Pancreas (tissue), 10 donors: Measurements from ENCODE around the gene GPATCH4. TPM values are rescaled to one million over a fixed set of nuclear protein-coding genes. Genes with fewer than 3 reads are reported as not detected.

Experiments used
- ATAC-seq, 4 donors: fragments of 200-7000 bp; cut with Tn5 transposase; one replicate each; pipeline versions ENCODE4 v1.8.0 to v1.9.1; 2020; ENCODE audit warnings: mild to moderate bottlenecking in 4 of 4, moderate library complexity in 4 of 4
- DNase-seq, 6 donors: peaks; one replicate each; pipeline ENCODE4 v3.0.0-alpha.2; 2020
- FAIRE-seq: peaks from 2 replicates; lab custom pipeline; 2012; peaks lifted over from hg19 to GRCh38; lab: Jason Lieb, UNC
- H3K27ac ChIP-seq, 4 donors: fragments of 200-600 bp; sonication (generic); 1 replicate in 3 of 4; 2 replicates in 1 of 4; pipeline versions ENCODE4 v1.5.0 to v1.8.0; 2020
- H3K27me3 ChIP-seq, 4 donors: fragments of 200-600 bp; one replicate each; pipeline ENCODE4 v1.8.0; 2021
- H3K36me3 ChIP-seq, 3 donors: fragments of 200-600 bp; sonication (generic) in 1 of 3; one replicate each; pipeline versions ENCODE4 v1.5.0 to v1.8.0; 2020 to 2021
- H3K4me1 ChIP-seq, 3 donors: fragments of 200-600 bp; one replicate each; pipeline ENCODE4 v1.8.0; 2021
- H3K4me3 ChIP-seq, 4 donors: fragments of 200-600 bp; sonication (generic) in 2 of 4; one replicate each; pipeline versions ENCODE4 v1.5.0 to v1.8.0; 2020 to 2021
- H3K9me3 ChIP-seq, 4 donors: fragments of 200-600 bp; one replicate each; pipeline ENCODE4 v1.8.0; 2021
- CTCF ChIP-seq, 4 donors: fragments of 200-600 bp; sonication (generic) in 3 of 4; IDR thresholded peaks; one replicate each; pipeline versions ENCODE4 v1.5.0 to v1.8.0; 2021; ENCODE audit warnings: antibody characterized with exemption in 4 of 4
- WGBS, 2 donors: extraction: QIAGEN DNeasy Blood & Tissue Kit; methylation state at CpG; one replicate each; pipeline ENCODE4 v1.1.7; 2013; 5-methylcytosine and 5-hydroxymethylcytosine counted together
- intact Hi-C, 3 donors: fragments of 100-400 bp; cut with DNase I; formaldehyde crosslinking; loops; one replicate each; pipeline versions ENCODE4 v1.11.1 to v1.14.2; 2022
- polyA plus RNA-seq, 2 donors: library from polyadenylated mRNA; stranded (reverse); fragments of 200-250 nt; gene quantifications; one replicate each; pipeline ENCODE4 v1.2.3, GENCODE V29; 2013
- total RNA-seq, 6 donors: library from RNA; stranded (reverse); fragmentation: NEBNext Ultra II Directional in 4 of 6; extraction: Animal tissue kit (Norgen Biotek cat#: 25700) in 4 of 6; gene quantifications; one replicate each; pipeline versions ENCODE4 v1.2.1 to v1.2.4, GENCODE V29; 2021 to 2023
- donor health status: healthy with polysubstance abuse.
- donor health status: DM: no; HTN: no; CAD: no; lungs with moderate emphysema.
- donor health status: DM: no; HTN: no; CAD: no.
- donor health status: control.
- donor health status: control.
- donor health status: Bipolar disorder and iron deficiency.
- donor health status: DM: yes; HTN: yes; CAD: no.
- donor health status: DM: no; HTN: no; CAD: no.
- donor health status: DM: no; HTN: no; CAD: no.
- donor health status: DM: yes; HTN: yes; CAD: no.

GPATCH4 gene
- total and polyA plus RNA-seq, 8 donors = 6.4 to 16.9 (median 13.2) TPM

GRCh38 chr1:156627313-156627880 is 26.1 kb upstream of the GPATCH4 start:
- H3K27ac ChIP-seq = no peak overlapping the region
- peak; percentile 24 to 50 (median 44) for TF ChIP-seq CTCF (IDR thresholded peaks at IDR 0.05)
- no peaks in the 10 kb centered on the region for H3K36me3 ChIP-seq
- intact Hi-C loops = loop anchor here in 1 of 3 donors (5.0 kb wide), 1 partner anchor 250 kb away; no protein-coding TSS in a partner anchor
- H3K4me1 ChIP-seq = peaks cover 4 to 14% (median 5%) of the 10 kb centered on the region in 3 donors
- H3K9me3 ChIP-seq = no peaks in the 10 kb centered on the region
- no peak overlapping the region for H3K4me3 ChIP-seq
- ATAC-seq = peak in 3 of 4 donors; percentile 43 to 55 (median 52)
- 84 to 88% methylated on average over 2 of the region's 2 CpGs for WGBS, 2 donors
- H3K27me3 ChIP-seq = peaks cover 0 to 32% (median 6%) of the 10 kb centered on the region in 4 donors
- peak in 2 of 6 donors; percentile 34 to 55 for DNase-seq
- FAIRE-seq = no peak

- Histone ChIP-seq H3K9me3 (no peaks in the 10 kb centered on the region), H3K27ac (no peak overlapping the region), H3K36me3 (no peaks in the 10 kb centered on the region), H3K4me3 (no peak overlapping the region), H3K4me1 (peaks cover 4 to 14% (median 5%) of the 10 kb centered on the region in 3 donors), H3K27me3 (peaks cover 0 to 32% (median 6%) of the 10 kb centered on the region in 4 donors)
- no peak for ATAC-seq
- DNase-seq = no peak
- intact Hi-C loops = loop anchor here in 1 of 3 donors (5.0 kb wide), 1 partner anchor 249 kb away; no protein-coding TSS in a partner anchor
- peak in 1 of 4 donors; percentile 1 for TF ChIP-seq CTCF (IDR thresholded peaks at IDR 0.05)
- no peak for FAIRE-seq
- 45 to 46% methylated on average over 4 of the region's 4 CpGs for WGBS, 2 donors
Measured at GRCh38 chr1:156626079-156626438, 24.8 kb upstream of the GPATCH4 start.

- peaks cover 4 to 14% (median 5%) of the 10 kb centered on the region in 3 donors for H3K4me1 ChIP-seq
- peak in 5 of 6 donors; percentile 21 to 88 (median 70) for DNase-seq
- H3K4me3 ChIP-seq = peak overlapping the region in 1 of 4 donors; percentile 45
- peaks cover 0 to 32% (median 6%) of the 10 kb centered on the region in 4 donors for H3K27me3 ChIP-seq
- no peaks in the 10 kb centered on the region for H3K9me3 ChIP-seq
- TF ChIP-seq CTCF (IDR thresholded peaks at IDR 0.05) = peak; percentile 50 to 75 (median 68)
- FAIRE-seq = no peak
- intact Hi-C loops = loop anchor here in 1 of 3 donors (2.0 to 5.0 kb wide), 2 partner anchors 33 to 248 kb away; no protein-coding TSS in a partner anchor
- no peaks in the 10 kb centered on the region for H3K36me3 ChIP-seq
- H3K27ac ChIP-seq = no peak overlapping the region
- ATAC-seq = peak in 3 of 4 donors; percentile 73 to 78 (median 74)
- WGBS, 2 donors = 3% methylated on average over 42 to 45 of the region's 45 CpGs
Measured at GRCh38 chr1:156625436-156626078, 24.3 kb upstream of the GPATCH4 start.

GRCh38 chr1:156624814-156625435 is 23.6 kb upstream of the GPATCH4 start:
- TF ChIP-seq CTCF (IDR thresholded peaks at IDR 0.05) = no peak
- H3K27ac ChIP-seq = no peak overlapping the region
- H3K9me3 ChIP-seq = no peaks in the 10 kb centered on the region
- H3K4me1 ChIP-seq = peaks cover 4 to 14% (median 5%) of the 10 kb centered on the region in 3 donors
- H3K4me3 ChIP-seq = peak overlapping the region in 2 of 4 donors; percentile 13 to 45
- WGBS, 2 donors = 2 to 3% methylated on average over 44 to 54 of the region's 55 CpGs
- H3K36me3 ChIP-seq = no peaks in the 10 kb centered on the region
- intact Hi-C loops = loop anchor here in 2 of 3 donors (2.0 to 5.0 kb wide), 3 partner anchors 32 to 248 kb away; no protein-coding TSS in a partner anchor
- FAIRE-seq = no peak
- DNase-seq = peak in 2 of 6 donors; percentile 60 to 70
- peak in 2 of 4 donors; percentile 7 to 8 for ATAC-seq
- H3K27me3 ChIP-seq = peaks cover 0 to 32% (median 6%) of the 10 kb centered on the region in 4 donors
